Left ventricle myocardium inferior (tissue), 1 donor: ENCODE measurements around the gene KLHDC7B. TPM values are rescaled to one million over a fixed set of nuclear protein-coding genes. Genes with fewer than 3 reads are reported as not detected.
A peak's percentile ranks its signal among the peaks of the same experiment; 100 is the strongest.
"Not testable (repeated sequence)": the region's sequence is repeated elsewhere in the genome, so short reads cannot be mapped to it uniquely, and the experiment has no call there.

Experiments
- DNase-seq: peaks from one replicate; pipeline ENCODE4 v3.0.0-alpha.2; 2020
- H3K27ac ChIP-seq: fragments of 200-600 bp; replicated peaks from 2 replicates; pipeline ENCODE4 v1.8.0; 2021
- H3K27me3 ChIP-seq: fragments of 200-600 bp; 2 replicates; pipeline ENCODE4 v1.8.0; 2021; ENCODE audit warnings: low read depth
- H3K36me3 ChIP-seq: fragments of 200-600 bp; 2 replicates; pipeline ENCODE4 v1.8.0; 2021
- H3K4me1 ChIP-seq: fragments of 200-600 bp; 2 replicates; pipeline ENCODE4 v1.8.0; 2021
- H3K4me3 ChIP-seq: fragments of 200-600 bp; 2 replicates; pipeline ENCODE4 v1.8.0; 2021; ENCODE audit warnings: mild to moderate bottlenecking, moderate library complexity
- H3K9me3 ChIP-seq: fragments of 200-600 bp; replicated peaks from 2 replicates; pipeline ENCODE4 v1.8.0; 2021
- CTCF ChIP-seq: fragments of 200-600 bp; IDR thresholded peaks from 2 replicates; pipeline ENCODE4 v1.8.0; 2021; ENCODE audit warnings: antibody characterized with exemption, mild to moderate bottlenecking, borderline replicate concordance
- intact Hi-C: fragments of 100-400 bp; cut with micrococcal nuclease; formaldehyde crosslinking; loops from one replicate; pipeline ENCODE4 v1.11.0; 2022
- total RNA-seq: library from RNA; stranded (reverse); fragmentation: NEBNext Ultra II Directional; extraction: Animal tissue kit (Norgen Biotek cat#: 25700); gene quantifications from one replicate; pipeline ENCODE4 v1.2.1, GENCODE V29; 2021
- donor health status: DM: no; HTN: yes; CAD: no; lungs with severe emphysema.

The KLHDC7B gene
- total RNA-seq, 1 donor from 2014 or later = not detected

GRCh38 chr22:50537765-50538164 is 7.9 kb upstream of the KLHDC7B start:
- no peak overlapping the region for H3K4me3 ChIP-seq
- no peaks in the 10 kb centered on the region for H3K9me3 ChIP-seq
- H3K36me3 ChIP-seq = no peaks in the 10 kb centered on the region
- no peak for DNase-seq
- TF ChIP-seq CTCF = no peak
- H3K4me1 ChIP-seq = peaks cover 18% of the 10 kb centered on the region
- peaks cover 38% of the 10 kb centered on the region for H3K27me3 ChIP-seq
- intact Hi-C loops = no loop called here
- peak overlapping the region; percentile 87 for H3K27ac ChIP-seq

DNA sequence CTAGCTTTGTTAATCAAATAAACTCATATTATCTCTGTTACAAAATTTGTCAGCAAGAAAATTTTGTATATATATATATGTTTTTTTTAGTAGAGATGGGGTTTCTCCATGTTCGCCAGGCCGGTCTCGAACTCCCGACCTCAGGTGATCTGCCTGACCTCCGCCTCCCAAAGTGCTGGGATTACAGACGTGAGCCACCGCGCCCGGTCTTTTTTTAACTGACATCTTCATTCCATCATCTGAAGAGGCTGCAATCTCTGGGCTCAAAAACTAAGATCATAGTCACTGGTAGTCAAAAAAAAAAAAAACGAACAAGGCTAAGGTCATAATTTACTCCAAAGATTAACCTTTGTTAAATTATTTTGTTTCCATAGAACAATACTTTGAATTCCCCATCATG is 5.3 kb upstream of the KLHDC7B start:
- peaks cover 33% of the 10 kb centered on the region for H3K27me3 ChIP-seq

DNA sequence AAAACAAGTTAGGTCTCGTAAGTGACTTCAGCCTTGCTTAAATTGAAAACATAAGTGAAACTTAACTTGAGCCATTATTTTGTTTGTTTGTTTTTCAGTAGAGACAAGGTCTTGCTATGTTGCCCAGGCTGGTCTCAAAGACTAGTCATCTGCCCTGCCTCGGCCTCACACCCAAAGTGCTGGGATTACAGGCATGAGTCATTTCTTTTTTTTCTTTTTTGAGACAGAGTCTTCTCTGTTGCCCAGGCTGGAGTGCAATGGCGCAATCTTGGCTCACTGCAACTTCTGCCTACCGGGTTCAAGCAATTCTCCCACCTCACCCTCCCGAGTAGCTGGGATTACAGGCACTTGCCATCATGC is 4.1 kb upstream of the KLHDC7B start:
- H3K36me3 ChIP-seq, H3K9me3 ChIP-seq, DNase-seq, intact Hi-C loops, H3K4me3 ChIP-seq: not testable (repeated sequence)
- Histone ChIP-seq H3K27ac (peak overlapping the region; percentile 36), H3K27me3 (peaks cover 38% of the 10 kb centered on the region), H3K4me1 (peaks cover 27% of the 10 kb centered on the region)

More for the DNA sequence above, 5.3 kb upstream of the KLHDC7B start:
- Histone ChIP-seq H3K36me3 (no peaks in the 10 kb centered on the region), H3K4me3 (no peak overlapping the region), H3K27ac (peak overlapping the region; percentile 87), H3K4me1 (peaks cover 27% of the 10 kb centered on the region), H3K9me3 (no peaks in the 10 kb centered on the region)
- no peak for DNase-seq
- no peak for TF ChIP-seq CTCF
- intact Hi-C loops = no loop called here

DNA sequence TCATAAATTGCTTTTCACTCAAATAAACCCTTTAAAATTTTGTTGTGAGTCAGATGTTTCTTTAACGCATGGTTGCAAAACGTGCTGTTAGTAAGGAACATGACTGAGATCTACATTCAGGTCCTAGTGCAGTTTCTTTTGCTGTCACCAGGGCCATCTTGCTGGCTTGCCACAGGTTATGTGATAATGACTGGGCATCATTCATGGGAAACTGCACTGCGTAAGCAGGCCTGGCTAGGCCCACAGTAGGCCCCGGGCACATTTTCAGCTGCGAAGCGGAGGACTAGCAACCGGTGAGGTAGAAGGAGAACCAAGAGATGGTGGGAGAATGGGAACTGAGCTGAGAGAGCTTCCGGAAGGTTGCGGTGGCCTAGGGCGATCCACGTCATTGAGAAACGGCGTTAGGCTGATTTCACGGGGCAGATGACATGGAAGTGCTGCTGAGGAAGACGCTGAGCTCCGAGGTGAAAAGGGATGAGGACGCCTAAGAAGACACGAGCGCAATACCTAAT is 3.2 kb upstream of the KLHDC7B start:
- no peaks in the 10 kb centered on the region for H3K9me3 ChIP-seq
- TF ChIP-seq CTCF = no peak
- no peak overlapping the region for H3K4me3 ChIP-seq
- H3K36me3 ChIP-seq = no peaks in the 10 kb centered on the region
- H3K27me3 ChIP-seq = peaks cover 43% of the 10 kb centered on the region
- no peak overlapping the region for H3K27ac ChIP-seq
- peaks cover 32% of the 10 kb centered on the region for H3K4me1 ChIP-seq
- intact Hi-C loops = no loop called here
- DNase-seq = no peak

- intact Hi-C loops = no loop called here
- H3K4me1 ChIP-seq = peaks cover 35% of the 10 kb centered on the region
- H3K4me3 ChIP-seq = peak overlapping the region; percentile 59
- no peaks in the 10 kb centered on the region for H3K9me3 ChIP-seq
- no peak overlapping the region for H3K27ac ChIP-seq
- DNase-seq = peak; percentile 80
- TF ChIP-seq CTCF = peak; percentile 68
- H3K36me3 ChIP-seq = no peaks in the 10 kb centered on the region
- H3K27me3 ChIP-seq = peaks cover 58% of the 10 kb centered on the region
Measured at GRCh38 chr22:50544078-50544745, 1.5 kb upstream of the KLHDC7B start.

DNA sequence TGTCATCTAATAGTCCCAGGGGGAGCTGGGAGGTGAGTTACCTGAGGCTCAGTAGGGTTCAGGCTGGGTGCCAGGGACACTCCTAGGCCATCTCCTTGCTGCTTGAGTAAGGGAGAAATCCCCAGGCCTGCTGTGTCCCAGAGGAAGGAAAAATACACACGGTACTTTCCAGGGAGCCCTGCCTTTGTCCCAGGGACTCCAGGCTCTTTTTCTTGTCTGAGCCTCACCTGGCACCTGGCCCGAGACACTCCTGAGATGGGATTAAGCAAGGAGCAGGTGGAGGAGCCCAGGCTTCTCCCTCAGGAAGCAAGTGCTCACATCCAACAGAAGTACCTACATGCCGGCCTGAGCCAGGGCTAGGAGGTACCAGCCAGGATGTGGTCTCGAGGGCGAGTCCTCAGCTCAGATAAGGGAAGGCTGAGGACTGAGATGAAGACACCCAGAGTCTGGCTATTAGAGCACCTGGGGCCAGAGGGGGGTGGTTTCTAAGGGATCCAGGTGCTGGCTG is 899 bp upstream of the KLHDC7B start:
- Histone ChIP-seq H3K27me3 (peaks cover 64% of the 10 kb centered on the region), H3K36me3 (no peaks in the 10 kb centered on the region), H3K27ac (no peak overlapping the region), H3K9me3 (no peaks in the 10 kb centered on the region), H3K4me3 (no peak overlapping the region), H3K4me1 (peaks cover 32% of the 10 kb centered on the region)
- TF ChIP-seq CTCF = no peak
- no peak for DNase-seq
- intact Hi-C loops = no loop called here
